ENCODE data around the gene OR11A1.

Gene OR11A1

GRCh38 chr6:29376003-29376402 lies 80.9 kb downstream of the OR11A1 start:
- DNase-seq: no peak

All from effector CD4-positive, alpha-beta T cell (primary cell).